ENCODE measurements around the gene BRDT.

The BRDT gene

DNA sequence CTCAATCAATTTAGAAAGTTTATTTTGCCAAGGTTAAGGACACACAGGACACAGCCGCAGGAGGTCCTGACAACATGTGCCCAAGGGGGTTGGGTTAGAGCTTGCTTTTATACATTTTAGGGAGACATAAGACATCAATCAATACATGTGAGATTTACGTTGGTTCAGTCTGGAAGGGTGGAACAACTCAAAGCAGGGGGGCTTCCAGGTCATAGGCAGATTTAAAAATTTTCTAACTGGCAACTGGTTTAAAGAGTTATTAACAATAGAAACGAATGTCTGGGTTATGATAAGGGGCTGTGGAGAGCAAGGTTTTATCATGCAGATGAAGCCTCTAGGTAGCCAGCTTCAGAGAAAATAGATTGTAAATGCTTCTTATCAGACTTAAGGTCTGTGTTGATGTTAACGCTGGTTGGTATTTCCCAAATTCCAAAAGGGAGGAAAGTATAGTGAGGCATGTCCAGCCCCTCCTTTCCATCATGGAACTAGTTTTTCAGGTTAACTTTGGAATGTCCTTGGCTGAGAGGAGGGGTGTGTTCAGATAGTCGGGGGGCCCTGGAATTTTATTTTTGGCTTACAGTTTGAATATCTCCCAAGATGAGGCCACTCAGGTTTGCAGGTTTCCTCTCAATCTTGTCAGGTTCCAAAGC lies 32.3 kb upstream of the BRDT start:
- no peak for DNase-seq (ENCODE audit: low spot score)
- TF ChIP-seq, protein P1, sequence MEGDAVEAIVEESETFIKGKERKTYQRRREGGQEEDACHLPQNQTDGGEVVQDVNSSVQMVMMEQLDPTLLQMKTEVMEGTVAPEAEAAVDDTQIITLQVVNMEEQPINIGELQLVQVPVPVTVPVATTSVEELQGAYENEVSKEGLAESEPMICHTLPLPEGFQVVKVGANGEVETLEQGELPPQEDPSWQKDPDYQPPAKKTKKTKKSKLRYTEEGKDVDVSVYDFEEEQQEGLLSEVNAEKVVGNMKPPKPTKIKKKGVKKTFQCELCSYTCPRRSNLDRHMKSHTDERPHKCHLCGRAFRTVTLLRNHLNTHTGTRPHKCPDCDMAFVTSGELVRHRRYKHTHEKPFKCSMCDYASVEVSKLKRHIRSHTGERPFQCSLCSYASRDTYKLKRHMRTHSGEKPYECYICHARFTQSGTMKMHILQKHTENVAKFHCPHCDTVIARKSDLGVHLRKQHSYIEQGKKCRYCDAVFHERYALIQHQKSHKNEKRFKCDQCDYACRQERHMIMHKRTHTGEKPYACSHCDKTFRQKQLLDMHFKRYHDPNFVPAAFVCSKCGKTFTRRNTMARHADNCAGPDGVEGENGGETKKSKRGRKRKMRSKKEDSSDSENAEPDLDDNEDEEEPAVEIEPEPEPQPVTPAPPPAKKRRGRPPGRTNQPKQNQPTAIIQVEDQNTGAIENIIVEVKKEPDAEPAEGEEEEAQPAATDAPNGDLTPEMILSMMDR (IDR thresholded peaks at IDR 0.05; ENCODE audit: extremely low read depth, insufficient read depth, missing control alignments), result no peak
- in situ Hi-C loops (cut with MboI; ENCODE audit: low pct_unique_long_range_greater_than_20kb, low sequenced_read_pairs, unreplicated experiment), result no loop called here

GRCh38 chr1:91919962-91920361 lies 29.2 kb upstream of the BRDT start:
- in situ Hi-C loops (cut with MboI; ENCODE audit: low pct_unique_long_range_greater_than_20kb, low sequenced_read_pairs, unreplicated experiment), result loop anchor here (10.0 kb wide), 1 partner anchor 635 kb away; no protein-coding TSS in a partner anchor
- no peak for DNase-seq (ENCODE audit: low spot score)
- TF ChIP-seq, protein P1 (IDR thresholded peaks at IDR 0.05; ENCODE audit: extremely low read depth, insufficient read depth, missing control alignments), result no peak

DNA sequence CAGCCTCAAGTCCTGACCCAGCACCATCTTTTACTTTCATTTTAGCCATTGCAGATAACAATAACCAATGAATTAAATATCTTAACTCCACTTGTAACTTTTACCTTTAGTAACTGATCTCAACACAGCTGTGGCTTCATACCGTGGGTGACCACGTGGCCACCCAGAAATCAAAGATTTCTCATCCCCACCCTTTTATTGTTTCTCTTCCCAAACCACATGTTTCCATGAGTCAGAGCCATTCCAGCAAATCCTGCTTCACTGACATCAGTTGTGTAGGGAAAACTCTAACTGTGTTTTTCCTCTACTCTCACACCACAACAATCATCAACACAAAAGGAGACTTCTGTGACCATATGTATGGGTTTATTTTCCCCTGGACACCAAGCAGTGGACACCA lies 25.1 kb upstream of the BRDT start:
- in situ Hi-C loops (cut with MboI; ENCODE audit: low pct_unique_long_range_greater_than_20kb, low sequenced_read_pairs, unreplicated experiment), result loop anchor here (10.0 kb wide), 1 partner anchor 639 kb away; no protein-coding TSS in a partner anchor
- TF ChIP-seq, protein P1 (IDR thresholded peaks at IDR 0.05; ENCODE audit: extremely low read depth, insufficient read depth, missing control alignments), result no peak
- DNase-seq (ENCODE audit: low spot score), result no peak

DNA sequence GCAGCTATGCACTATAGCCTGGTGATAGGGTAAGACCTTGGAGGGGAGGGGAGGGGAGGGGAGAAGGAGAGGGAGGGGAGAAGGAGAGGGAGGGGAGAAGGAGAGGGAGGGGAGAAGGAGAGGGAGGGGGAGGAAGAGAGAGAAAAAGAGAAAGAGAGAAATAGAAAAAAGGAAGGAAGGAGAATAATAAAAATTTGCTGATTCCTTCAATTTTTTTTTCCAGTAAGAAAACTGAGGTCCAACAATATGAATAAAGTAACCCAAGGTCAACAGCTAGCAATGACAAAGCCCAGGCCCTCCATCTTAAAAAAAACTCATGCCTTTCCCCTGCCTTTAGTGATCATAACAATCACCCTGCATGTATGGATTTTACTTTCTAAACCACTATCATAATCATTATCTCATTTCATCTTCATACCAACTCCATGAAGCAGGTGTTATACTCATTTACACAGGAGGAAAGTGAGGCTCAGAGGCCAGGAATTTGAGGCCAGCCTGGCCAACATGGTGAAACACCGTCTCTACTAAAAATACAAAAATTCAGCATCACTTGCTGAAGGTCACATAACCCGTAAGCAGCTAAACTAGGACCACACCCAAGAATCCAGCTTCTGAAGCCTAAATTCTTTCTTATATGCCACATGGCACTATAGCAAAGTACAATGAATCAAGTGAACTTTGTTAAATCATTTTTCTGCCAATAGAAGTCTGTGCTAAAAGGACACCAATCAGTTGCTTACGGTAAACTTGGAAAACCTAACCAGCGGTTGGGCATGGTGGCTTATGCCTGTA lies 23.4 kb upstream of the BRDT start:
- TF ChIP-seq, protein P1 (IDR thresholded peaks at IDR 0.05; ENCODE audit: extremely low read depth, insufficient read depth, missing control alignments), result no peak
- DNase-seq (ENCODE audit: low spot score), result no peak
- in situ Hi-C loops (cut with MboI; ENCODE audit: low pct_unique_long_range_greater_than_20kb, low sequenced_read_pairs, unreplicated experiment), result loop anchor here (10.0 kb wide), 1 partner anchor 641 kb away; no protein-coding TSS in a partner anchor

- DNase-seq (ENCODE audit: low spot score), result no peak
- TF ChIP-seq, protein P1 (IDR thresholded peaks at IDR 0.05; ENCODE audit: extremely low read depth, insufficient read depth, missing control alignments), result no peak
- in situ Hi-C loops (cut with MboI; ENCODE audit: low pct_unique_long_range_greater_than_20kb, low sequenced_read_pairs, unreplicated experiment), result loop anchor here (10.0 kb wide), 1 partner anchor 643 kb away; no protein-coding TSS in a partner anchor
Measured at GRCh38 chr1:91928026-91928425, 21.2 kb upstream of the BRDT start.

GRCh38 chr1:91929250-91929649 lies 20.0 kb upstream of the BRDT start:
- TF ChIP-seq, protein P1 (IDR thresholded peaks at IDR 0.05; ENCODE audit: extremely low read depth, insufficient read depth, missing control alignments), result no peak
- in situ Hi-C loops (cut with MboI; ENCODE audit: low pct_unique_long_range_greater_than_20kb, low sequenced_read_pairs, unreplicated experiment), result loop anchor here (10.0 kb wide), 1 partner anchor 644 kb away; no protein-coding TSS in a partner anchor
- DNase-seq (ENCODE audit: low spot score), result no peak

Measured in GM13977 (cell line).